ENCODE measurements around the gene MED9. TPM values are rescaled to one million over a fixed set of nuclear protein-coding genes. Genes with fewer than 3 reads are reported as not detected.

MED9 gene
- total RNA-seq, 1 donor from 2014 or later, result 19.3 TPM

DNA sequence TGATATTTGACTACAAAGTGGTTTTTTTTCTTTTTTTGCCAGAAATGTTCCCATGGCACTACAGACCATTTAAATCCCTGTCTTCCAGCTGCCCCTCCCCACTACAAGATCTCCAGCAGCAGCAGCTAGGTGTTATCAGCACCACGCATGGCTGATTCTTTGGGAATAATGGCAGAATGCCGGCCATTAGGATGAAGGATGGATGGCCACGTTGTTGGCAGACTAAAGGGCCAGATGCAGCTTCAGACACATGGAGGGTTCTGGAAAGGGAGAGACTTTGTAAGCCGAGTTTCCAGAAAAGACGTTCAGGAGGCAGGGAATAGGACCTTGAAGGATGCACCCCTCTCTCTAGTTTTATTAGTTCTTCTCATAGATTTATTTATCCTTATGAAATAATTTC lies 10.3 kb upstream of the MED9 start:
- Mint-ChIP-seq H3K27me3 (peaks cover 54% of the 10 kb centered on the region), H3K36me3 (no peaks in the 10 kb centered on the region), H3K27ac (no peak overlapping the region), H3K9me3 (no peaks in the 10 kb centered on the region), H3K4me1 (ENCODE audit: unreplicated experiment) (no peaks in the 10 kb centered on the region), H3K4me3 (no peak overlapping the region)
- TF ChIP-seq, protein P1, sequence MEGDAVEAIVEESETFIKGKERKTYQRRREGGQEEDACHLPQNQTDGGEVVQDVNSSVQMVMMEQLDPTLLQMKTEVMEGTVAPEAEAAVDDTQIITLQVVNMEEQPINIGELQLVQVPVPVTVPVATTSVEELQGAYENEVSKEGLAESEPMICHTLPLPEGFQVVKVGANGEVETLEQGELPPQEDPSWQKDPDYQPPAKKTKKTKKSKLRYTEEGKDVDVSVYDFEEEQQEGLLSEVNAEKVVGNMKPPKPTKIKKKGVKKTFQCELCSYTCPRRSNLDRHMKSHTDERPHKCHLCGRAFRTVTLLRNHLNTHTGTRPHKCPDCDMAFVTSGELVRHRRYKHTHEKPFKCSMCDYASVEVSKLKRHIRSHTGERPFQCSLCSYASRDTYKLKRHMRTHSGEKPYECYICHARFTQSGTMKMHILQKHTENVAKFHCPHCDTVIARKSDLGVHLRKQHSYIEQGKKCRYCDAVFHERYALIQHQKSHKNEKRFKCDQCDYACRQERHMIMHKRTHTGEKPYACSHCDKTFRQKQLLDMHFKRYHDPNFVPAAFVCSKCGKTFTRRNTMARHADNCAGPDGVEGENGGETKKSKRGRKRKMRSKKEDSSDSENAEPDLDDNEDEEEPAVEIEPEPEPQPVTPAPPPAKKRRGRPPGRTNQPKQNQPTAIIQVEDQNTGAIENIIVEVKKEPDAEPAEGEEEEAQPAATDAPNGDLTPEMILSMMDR (conservative IDR thresholded peaks at IDR 0.05), result no peak
- DNase-seq (ENCODE audit: extremely low spot score, unreplicated experiment), result no peak

DNA sequence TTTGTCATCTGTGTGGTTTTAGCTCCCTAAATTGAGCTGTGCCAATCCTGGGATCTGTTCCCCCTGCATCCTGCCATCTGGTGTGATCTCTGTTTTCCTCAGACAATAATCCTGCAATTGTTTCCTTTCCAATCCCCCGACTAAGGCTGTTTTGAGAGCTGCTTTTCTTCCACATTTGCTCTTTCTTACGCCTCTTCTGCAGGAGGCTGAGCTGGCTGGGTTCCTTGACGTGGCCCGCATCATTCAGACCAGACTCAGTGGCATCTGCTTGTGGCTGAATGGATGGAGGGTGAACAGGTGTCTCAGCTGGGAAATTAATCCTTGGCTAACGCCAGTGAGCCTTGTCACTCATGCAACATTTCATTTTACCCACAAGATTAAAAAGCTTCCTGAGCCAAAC lies 9.8 kb upstream of the MED9 start:
- H3K27me3 Mint-ChIP-seq, result peaks cover 56% of the 10 kb centered on the region
- DNase-seq (ENCODE audit: extremely low spot score, unreplicated experiment), result no peak
- H3K4me1 Mint-ChIP-seq (ENCODE audit: unreplicated experiment), result no peaks in the 10 kb centered on the region
- no peaks in the 10 kb centered on the region for H3K36me3 Mint-ChIP-seq
- TF ChIP-seq, protein P1 (conservative IDR thresholded peaks at IDR 0.05), result no peak
- H3K9me3 Mint-ChIP-seq, result no peaks in the 10 kb centered on the region
- no peak overlapping the region for H3K4me3 Mint-ChIP-seq
- H3K27ac Mint-ChIP-seq, result no peak overlapping the region

DNA sequence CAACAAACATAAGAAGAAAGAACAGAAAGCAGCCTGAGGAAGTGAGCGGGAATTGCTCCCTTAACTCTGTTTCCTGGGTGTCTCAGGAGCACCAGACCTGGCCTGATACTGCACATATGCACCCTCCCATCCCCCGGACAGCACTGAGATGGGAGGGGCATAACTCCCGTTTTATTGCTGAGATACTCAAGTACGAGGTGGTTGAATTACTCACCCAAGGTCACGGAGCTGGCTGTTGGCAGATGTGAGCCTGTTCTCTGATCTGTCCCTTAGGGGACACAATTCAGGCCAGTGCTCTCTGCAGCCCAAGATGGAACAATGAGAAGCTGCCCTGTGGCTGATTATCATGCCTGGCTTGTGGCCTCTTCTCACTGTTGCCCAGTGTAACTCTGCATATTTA lies 9.1 kb upstream of the MED9 start:
- H3K9me3 Mint-ChIP-seq, result no peaks in the 10 kb centered on the region
- TF ChIP-seq, protein P1 (conservative IDR thresholded peaks at IDR 0.05), result no peak

DNA sequence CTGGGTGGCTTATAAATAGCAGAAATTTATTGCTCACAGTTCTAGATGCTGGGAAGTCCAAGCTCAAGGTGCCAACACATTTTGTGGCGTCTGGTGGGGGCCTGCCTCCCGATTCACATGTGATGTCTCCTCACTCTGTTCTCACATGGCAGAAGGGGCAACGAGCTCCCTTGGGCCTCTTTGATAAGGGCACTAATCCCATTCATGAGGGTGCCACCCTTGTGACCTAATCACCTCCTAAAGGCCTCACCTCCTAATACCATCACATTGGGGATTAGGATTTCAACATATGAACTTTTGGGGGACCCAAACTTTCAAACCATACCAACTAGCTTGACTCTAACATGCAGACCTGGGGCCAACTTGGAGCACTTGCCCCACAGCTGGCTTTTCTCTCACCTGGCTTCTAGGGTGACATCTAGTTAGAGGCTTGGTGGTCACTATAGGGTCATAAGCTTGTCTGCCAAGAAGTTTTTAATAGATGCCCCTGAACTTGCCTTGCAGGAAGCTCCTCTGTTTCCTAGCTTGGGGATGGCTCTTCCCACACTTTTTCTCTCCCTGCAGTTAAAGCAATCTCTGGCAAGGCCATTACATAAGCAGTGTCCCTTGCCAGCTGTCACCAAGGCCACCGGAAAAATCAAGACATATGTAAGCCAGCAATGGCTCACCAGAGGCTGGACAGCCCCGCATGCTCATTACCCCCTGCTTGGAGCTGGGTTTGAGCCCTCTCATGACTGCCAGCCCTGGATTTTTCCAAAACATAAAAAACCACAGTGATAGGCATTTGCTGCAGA lies 8.4 kb upstream of the MED9 start:
- no peak for DNase-seq (ENCODE audit: extremely low spot score, unreplicated experiment)
- Mint-ChIP-seq H3K9me3 (no peaks in the 10 kb centered on the region), H3K4me3 (no peak overlapping the region), H3K27ac (no peak overlapping the region), H3K4me1 (ENCODE audit: unreplicated experiment) (no peaks in the 10 kb centered on the region), H3K36me3 (no peaks in the 10 kb centered on the region), H3K27me3 (peaks cover 70% of the 10 kb centered on the region)
- TF ChIP-seq, protein P1 (conservative IDR thresholded peaks at IDR 0.05), result no peak

More for the DNA sequence above, 9.1 kb upstream of the MED9 start:
- no peak for DNase-seq (ENCODE audit: extremely low spot score, unreplicated experiment)
- no peaks in the 10 kb centered on the region for H3K4me1 Mint-ChIP-seq (ENCODE audit: unreplicated experiment)
- no peak overlapping the region for H3K27ac Mint-ChIP-seq
- H3K36me3 Mint-ChIP-seq, result no peaks in the 10 kb centered on the region
- H3K4me3 Mint-ChIP-seq, result no peak overlapping the region
- peaks cover 63% of the 10 kb centered on the region for H3K27me3 Mint-ChIP-seq

DNA sequence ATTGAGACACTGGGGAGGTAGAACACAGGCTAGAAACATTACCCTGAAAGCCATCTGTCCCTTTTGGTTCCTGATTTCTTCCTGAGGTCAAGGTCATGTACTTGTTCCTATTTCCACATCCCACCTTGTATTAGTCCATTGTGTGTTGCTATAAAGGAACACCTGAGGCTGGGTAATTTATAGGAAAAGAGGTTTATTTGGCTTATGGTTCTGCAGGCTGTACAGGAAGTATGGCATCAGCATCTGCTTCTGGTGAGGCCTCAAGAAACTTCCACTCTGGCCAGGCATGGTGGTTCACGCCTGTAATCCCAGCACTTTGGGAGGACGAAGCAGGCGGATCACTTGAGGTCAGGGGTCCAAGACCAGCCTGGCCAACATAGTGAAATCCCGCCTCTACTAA lies 7.4 kb upstream of the MED9 start:
- Mint-ChIP-seq H3K4me3 (no peak overlapping the region), H3K36me3 (no peaks in the 10 kb centered on the region), H3K27me3 (peaks cover 69% of the 10 kb centered on the region), H3K4me1 (ENCODE audit: unreplicated experiment) (no peaks in the 10 kb centered on the region), H3K27ac (no peak overlapping the region), H3K9me3 (no peaks in the 10 kb centered on the region)
- TF ChIP-seq, protein P1 (conservative IDR thresholded peaks at IDR 0.05), result no peak
- DNase-seq (ENCODE audit: extremely low spot score, unreplicated experiment), result no peak
